GM19035 (cell line): ENCODE data around the gene DNER.

ENCODE experiments used
- ATAC-seq: cut with Tn5 transposase; IDR thresholded peaks from one replicate; pipeline ENCODE4 v1.9.1; 2021; ENCODE audit not compliant: unreplicated experiment

The DNER gene

DNA sequence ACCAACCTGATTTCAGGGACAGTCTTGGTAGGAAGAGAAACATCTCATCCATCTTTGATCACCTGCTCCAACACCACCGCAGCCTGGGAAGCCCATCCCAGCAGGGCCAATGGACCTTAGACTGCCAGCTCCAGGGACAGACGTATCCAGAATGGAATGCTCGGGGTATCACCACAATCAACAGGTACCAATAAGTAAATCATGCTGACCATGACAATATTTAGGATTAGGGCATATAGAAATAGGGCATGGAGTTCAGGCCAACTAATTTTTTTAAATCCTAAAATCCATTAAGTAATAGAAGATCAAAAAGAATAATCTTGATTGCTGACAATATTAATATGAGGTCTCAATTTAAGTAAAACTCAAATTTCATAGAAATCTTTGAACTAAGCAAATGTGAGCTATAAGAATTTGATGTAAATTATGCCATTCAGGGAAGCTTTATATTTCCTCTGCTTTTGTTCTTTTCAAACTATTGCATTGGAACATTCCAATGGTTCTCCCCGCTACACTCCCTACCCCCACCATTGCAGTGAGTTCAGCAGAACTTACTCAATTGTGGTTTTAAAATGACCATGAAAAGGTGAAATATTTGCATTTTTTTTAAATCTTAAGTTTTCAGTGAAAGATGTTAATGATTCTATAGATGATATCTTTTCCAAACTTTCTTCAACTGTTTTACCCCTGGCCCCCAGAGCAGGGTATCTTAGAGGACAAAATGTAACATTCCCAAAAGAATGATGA is 138.6 kb downstream of the DNER start:
- no peak for ATAC-seq

DNA sequence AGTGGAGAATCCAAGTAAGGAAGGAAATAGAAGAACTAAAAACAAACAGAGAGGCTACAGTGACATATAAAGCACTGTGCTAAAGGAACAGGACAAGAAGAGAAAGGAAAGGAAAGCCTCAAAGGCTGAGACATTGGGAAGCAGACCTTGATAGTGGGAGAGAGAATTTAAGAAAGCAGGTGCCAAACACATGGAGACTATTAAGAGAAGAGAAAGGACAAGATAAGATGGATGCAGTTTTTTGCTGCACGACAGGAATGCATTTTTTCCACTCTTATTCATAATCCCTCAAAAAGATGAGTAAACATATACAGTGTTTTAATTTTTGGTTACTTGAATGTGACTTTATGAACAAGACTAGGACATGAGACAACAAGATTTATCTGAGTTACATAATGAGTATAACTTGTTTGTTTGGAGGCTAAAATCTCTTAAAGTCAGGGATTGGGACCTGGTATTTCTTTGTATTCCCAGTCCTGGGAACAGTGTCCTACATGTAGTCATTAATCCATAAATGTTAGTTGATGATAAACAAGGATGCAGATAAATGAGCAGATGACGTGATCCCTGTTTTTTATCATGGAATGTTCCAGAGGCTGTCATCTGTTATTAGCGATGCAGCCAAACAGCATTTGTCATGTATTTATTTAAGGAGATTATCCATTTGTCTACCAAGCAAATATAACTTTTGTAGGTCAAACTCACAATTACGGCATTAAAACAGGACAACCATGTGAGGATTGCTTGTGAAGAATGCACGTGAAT is 141.7 kb downstream of the DNER start:
- ATAC-seq = no peak

DNA sequence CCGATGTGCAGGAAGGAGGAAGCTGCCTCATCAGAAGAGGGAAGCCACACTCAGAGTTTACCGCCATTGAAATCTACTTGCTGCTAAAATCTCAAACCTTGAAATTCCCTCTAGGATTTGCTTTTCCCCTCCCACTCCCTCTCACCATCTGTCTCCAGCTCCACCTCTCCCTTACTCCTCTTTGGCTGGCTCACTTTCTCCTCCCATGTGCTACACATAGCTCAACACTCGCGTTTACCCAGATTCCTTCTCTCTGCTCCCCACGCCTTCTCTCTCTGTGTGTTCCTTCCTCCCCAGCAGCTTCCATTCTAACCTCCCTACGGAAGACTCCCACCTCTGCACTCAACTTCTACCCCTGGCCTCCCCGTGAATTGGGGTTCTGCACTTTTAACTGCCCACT is 143.1 kb downstream of the DNER start:
- ATAC-seq = no peak

DNA sequence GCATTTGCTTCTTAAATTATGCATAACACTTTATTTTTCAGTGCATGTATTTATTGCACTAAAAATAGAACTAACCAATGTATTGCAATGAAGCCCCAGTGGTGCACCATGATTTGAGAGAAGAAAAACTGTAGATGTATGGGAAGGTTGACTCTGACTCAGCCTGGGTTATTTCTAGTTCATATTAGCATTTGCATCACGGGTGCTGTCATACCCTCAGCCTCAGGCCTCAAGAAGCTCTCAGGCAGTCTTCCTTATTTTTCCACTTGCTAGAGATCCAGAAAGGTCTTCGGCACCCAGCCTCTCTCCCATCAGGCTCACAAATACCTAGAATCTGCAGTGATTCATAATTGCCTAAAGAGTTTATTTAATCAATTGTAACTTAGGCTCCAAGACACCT is 148.0 kb downstream of the DNER start:
- ATAC-seq = no peak

DNA sequence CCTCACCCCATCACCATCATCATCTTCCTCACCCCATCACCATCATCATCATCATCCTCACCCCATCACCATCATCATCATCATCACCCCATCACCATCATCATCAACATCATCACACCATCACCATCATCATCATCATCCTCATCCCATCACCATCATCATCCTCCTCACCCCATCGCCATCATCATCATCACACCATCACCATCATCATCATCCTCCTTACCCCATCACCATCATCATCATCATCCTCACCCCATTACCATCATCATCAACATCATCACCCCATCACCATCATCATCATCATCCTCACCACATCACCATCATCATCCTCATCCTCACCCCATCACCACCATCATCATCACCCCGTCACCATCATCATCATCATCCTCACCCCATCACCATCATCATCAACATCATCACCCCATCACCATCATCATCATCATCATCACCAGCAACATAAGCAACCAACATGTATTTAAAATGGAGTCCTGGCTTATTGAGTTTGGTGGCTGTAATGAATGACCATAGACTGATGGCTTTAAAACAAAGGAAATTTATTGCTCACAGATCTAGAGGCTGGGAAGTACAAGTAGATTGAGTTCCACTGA is 150.0 kb downstream of the DNER start:
- ATAC-seq = no peak

DNA sequence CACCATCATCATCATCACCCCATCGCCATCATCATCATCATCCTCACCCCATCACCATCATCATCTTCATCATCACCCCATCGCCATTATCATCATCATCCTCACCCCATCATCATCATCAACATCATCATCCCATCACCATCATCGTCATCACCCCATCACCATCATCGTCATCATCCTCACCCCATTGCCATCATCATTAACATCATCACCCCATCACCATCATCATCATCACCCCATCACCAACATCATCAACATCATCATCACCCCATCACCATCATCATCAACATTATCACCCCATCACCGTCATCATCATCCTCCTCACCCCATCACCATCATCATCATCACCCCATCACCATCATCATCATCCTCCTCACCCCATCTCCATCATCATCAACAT is 151.0 kb downstream of the DNER start:
- no peak for ATAC-seq

DNA sequence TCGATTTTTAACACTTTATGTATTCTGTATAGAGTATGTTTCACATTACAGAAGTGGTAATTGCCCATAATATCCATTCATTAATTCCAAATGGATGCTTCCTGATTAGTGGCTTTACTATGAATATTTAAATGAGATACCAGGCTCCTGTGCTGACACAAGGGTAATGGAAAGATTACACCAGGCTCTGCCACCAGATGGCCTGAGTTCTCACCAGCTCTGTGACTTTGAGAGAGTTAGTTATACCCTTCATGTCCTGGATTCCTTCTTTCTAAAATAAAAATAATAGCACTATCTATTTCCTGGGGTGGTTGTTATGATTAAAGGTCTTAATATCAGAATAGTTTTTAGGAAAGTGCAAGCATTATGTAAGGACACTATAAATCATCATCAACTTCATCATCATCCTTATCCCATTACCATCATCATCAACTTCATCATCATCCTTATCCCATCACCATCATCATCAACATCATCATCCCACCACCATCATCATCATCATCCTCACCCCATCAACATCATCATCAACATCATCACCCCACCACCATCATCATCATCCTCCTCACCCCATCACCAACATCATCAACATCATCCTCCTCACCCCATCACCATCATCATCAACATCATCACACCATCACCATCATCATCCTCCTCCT is 151.8 kb downstream of the DNER start:
- ATAC-seq = no peak

DNA sequence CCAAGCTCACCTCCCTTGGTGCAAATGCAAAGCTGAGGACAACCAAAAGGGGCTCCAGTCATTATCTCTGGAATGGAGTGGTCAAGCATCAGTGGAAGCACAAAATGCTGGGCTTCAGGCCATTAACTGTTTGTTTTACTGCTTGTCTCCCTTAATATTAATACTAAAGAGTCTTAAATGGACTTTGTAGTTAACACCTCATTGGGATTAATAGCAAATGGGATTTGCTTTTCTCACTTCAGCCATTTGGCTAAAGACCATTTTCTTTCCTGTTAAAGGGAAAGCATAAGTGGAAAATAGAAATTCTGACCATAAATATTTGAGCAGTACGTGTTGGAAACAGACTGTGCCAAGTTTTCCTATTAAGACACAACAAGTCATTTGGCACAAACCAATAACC is 154.4 kb downstream of the DNER start:
- ATAC-seq = no peak

DNA sequence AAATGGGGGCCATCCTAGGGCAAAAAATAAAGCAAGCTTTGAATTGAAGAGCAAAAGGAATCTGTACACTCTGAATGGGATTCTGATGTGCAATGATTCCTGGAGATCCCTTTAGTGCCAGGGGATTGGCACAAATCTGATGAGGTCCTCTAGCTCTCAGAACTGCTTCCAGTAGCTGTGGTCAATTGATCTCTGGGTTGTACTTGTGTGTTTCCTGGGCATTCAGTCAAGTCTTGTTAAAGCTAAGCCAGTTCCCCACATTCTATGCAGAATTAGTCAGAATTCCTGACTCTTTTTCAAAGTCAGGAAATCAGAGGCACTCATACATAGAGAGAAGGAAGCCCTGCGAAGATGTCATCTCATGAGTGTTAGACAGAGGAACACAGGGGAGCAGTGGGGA is 161.3 kb downstream of the DNER start:
- ATAC-seq = no peak

DNA sequence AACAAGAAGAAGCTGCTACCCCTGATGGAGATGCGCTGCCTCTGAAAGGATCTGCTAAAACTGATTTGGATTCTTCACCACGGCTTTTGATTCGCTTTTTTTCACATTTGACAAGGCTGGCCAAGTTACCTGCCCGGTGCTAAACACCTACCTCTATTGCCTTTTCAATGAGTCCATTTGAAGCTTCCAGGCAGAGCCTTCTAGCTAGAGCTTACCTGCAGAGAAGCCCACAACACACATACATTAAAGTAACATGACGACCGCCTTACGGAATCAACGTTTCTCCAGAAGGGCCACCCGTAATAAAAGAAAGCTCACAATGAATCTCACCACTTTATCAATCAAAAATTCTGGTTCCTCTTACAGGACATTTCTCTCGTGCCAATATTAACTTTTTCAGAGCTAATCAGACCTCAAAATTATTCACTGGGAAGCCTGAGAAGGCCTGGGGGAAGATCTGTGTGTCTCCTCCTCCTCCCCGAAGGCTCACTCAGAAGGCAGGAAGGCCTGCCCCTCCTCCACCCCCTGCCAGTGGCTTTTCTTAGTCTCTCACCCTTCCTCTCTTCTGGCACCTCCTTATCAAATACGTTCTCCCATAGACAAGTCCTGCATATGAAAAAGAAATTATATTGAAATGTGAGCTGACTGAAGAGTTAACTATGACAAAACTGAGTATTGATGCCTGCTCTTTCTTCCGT is 171.0 kb downstream of the DNER start:
- no peak for ATAC-seq

DNA sequence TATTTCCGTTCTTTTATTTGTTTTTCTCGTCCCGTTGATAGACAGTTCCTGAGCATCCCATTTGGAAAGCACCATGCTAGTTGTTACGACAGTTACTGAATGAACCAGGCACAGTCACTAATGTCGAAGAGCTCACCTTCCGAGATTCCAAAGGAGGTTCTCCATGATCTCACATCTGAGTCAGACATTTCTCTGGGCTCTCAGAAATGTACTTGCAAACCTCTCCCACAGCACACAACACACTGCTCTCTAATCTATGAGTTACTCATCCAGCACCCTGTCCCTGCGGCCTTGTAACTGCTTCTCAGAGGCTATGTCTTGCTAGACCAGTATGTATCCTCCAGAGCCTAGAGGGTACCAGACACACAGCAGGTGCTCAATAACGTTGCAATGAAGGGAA is 174.7 kb downstream of the DNER start:
- no peak for ATAC-seq

DNA sequence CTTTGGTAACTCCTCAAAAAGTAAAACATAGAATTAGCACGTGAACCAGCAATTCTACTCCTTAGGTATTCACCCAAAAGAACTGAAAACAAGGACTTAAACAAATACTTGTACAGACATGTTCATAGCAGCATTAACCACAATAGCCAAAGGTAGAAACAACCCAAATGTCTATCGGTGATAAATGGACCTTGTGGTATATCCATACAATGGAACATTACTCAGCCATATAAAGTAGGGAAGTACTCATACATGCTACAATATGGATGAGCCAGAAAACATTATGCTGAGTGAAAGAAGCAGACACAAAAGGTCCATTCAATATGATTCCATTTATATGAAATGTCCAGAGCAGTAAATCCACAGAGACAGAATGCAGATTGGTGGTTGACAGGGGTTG is 182.8 kb downstream of the DNER start:
- no peak for ATAC-seq

DNA sequence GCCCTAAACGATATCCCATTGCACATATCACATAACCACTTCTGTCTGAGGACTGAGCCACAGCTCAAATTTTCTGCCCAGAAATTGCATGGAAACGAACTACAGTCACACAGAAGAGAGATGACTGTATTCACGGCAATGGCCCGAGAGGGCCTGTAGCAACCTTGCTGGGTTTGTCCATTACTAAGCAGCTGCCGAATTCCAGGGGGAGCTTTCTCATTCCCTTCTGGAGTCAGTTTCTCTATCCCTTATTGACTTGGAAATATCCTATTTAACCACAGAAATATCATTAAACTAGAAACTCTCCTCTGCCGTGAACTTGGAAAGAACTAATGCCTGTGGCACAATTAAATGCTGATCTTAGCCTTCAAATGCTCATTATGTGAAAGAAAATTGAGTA is 183.9 kb downstream of the DNER start:
- no peak for ATAC-seq

DNA sequence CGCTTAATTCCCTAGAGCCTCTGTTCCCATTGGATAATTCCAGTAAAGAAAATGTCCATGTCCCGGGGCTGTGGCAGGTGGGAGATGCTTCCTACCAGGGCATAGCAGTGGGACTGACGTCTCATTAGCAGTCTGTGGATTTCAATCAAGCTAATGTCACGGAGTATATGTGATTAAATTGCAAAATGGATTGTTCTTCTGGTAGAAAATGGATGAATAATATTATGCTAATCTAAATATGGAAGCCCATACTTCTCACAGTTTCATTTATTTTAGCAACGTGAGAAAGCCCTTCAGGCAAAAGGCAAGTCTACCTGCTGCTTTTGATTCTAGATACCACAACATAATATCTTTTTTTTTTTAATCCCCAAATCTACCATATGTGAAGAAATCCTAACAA is 185.5 kb downstream of the DNER start:
- no peak for ATAC-seq

DNA sequence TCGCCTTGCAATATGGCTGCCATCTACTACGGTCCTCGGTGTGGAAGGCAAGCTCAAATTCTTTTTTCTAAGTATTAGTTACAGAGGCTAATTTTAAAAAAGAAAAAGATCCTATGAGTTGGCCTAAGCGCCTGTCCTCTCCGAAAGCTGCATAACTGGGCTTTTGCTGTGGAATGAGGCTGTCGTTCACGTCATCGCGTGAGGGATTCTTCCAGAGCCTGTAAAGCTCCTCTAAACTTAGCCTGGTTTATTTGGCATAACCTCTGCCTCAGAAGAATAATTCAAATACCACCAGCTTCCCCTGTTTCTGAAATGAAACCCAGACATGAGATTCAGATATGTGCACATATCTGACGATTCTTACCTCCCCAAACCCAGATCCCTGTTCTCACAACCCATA is 187.4 kb downstream of the DNER start:
- ATAC-seq = no peak

DNA sequence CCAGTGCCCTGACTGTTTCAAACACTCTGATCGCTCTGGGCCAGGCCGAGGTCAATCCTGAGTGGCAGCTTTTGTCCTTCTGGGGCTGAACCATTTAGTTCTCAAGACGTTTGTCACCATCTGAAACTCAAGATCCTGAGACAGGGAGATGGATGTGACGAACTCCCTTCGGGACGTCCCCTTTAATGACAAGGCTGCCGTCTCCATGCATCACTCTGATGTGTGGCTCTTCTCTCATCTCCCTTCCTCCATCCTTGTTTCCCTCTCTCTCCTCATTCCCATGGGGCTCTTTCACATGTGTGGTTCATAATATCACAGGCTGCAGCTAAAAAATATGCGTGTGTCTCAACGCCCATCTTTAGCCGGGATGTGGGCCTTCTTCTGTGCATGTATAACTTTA is 189.6 kb downstream of the DNER start:
- no peak for ATAC-seq

DNA sequence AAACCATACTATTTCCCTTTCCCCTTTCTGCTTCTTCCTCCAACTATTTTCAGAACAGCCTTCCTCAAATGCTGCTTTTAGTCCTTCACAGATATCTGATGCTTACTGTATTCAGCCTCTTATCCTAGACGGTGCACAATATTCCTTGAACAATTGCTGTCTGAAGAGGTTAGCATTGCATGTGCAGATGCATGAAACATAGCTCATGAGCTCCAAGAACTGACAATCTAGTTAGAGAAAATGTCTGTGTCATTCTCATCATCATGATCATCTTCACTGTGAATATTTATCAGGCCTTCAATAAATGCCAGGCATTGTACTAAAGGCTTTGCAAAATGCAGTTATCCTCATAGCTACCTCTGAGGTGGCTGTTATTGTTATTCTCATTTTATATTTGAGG is 190.7 kb downstream of the DNER start:
- ATAC-seq = no peak

DNA sequence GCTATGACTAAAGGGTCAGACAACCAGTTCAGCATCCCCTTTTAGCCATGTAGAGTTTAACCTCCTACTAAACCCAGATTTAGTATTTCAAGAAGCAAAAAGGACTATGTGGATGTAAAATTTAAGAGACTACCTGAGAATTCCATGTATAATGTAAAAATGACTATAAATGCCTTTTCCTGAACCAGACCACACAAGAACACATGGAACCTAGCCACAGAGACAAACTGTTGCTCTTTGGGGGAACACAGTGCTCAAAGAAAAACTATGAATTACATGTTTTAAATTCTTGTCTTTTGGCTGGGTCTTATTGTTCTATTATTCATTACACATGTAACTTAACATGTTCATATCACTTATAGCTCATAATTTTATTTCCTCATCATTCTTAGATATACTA is 192.8 kb downstream of the DNER start:
- ATAC-seq = no peak

DNA sequence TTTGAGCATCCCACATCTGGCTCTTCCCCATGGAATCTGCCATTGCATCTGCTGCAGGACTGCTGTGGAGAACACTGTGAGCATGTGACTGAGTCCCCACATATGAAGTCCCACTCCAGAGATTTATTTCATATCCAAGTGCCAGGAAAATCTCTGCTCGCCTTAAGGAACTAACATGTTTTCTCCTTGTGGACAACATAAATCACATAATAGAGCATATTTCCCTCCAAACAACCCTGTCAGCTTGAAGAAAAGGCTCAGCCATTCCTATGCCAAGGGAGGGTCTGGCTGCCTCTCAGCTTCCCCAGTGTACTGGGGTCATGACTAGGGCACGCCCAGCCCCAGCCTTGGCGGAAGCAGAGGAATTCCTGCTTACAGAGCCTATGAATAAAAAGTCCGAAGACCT is 193.7 kb downstream of the DNER start:
- ATAC-seq = no peak

DNA sequence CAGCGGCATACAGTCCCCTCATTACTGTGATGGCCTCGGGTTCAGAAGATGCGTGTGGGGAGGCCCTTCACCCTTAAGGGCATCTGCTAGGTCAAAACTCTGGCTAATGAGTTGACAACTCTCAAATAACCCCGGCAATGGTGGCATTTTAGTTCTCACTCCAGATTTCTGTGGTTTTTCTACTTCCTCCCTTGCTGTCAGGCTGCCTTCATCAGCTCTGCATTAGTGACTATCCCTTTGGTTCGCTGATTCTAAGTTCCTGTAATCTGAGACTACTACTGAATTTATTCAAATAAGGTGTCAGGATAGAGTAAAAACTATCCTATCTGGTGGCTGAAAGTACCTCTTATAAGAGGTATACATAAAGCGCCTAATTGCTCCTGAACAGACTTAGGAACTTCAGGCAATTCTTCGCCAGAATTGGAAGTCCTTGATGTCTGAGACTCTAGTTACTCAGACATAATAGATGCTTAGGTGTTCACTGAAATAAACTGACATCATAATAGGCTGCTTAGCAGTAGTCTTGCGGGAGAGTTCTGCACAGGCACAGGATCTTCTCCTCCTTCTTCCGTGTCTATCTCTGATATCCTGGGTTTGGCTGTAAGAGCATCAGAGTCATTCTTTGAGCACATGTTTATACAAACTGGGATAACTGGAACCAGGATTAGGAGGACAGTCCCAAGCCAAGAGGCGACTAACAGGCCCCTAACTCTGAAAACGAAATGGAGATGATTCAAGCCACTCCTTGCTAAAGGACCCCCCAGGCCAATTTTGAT is 194.5 kb downstream of the DNER start:
- no peak for ATAC-seq
